Fibroblast of gingiva (primary cell): ENCODE results near the gene NPR2.

Experiments
- DNase-seq: peaks from one replicate; pipeline ENCODE4 v3.0.0-alpha.2; 2011; ENCODE audit warnings: low read depth

NPR2 gene

DNA sequence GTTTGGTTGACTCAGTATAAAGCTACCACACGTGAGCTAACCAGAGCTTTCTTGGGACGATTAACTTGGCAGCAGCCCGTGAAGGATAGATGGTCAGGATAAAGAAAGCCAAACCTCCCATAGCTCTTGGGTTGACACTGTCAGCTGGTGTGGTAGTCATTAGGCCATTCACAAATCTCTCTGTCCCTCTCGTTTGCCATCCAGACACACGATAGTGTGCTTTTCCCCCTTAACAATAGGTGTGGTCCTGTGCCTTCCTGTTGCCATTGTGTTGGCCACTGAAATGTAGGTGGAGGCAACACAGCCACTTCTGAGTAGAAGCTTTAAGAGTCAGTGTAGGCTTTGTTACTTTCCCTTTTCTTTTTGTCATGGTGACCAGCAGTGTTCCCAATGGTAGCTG, 67.1 kb downstream of the NPR2 start:
- no peak for DNase-seq
